ENCODE results near the gene PCDH12.

GRCh38 chr5:141976176-141976575, 18.2 kb upstream of the PCDH12 start:
- no peak for TF ChIP-seq CTCF (IDR thresholded peaks at IDR 0.05; ENCODE audit: low read length)
- TF ChIP-seq EZH2 (optimal IDR thresholded peaks at IDR 0.05; ENCODE audit: low read depth, low read length): no peak

Data from MM.1S (cell line).